ENCODE data around the gene TMEM201. TPM values are rescaled to one million over a fixed set of nuclear protein-coding genes. Genes with fewer than 3 reads are reported as not detected.

The TMEM201 gene
- total and polyA plus RNA-seq, 2 of the 13 experiments (the other 11 are each of a cell fraction or from before 2014, with no cell fraction given): 1.5 to 8.2 TPM

GRCh38 chr1:9569267-9569666 lies 19.4 kb upstream of the TMEM201 start:
- in situ Hi-C loops (cut with HindIII; ENCODE audit: extremely low pct_ligation_motif_present, low pct_unique_long_range_greater_than_20kb): no loop called here
- H3K4me1 ChIP-seq (ENCODE audit: insufficient read depth, low read length): peaks cover 55% of the 10 kb centered on the region
- H3K27ac ChIP-seq (ENCODE audit: extremely low read length, insufficient read depth, low read length): peak overlapping the region; percentile 30
- WGBS (ENCODE audit: low lambda C conversion rate): 100% methylated on average over 1 of the region's 1 CpG
- ChIA-PET POLR2A (interaction anchor here (1.9 kb wide), 1 partner anchor 29 kb away, joined by 9 read pairs; the partner anchor contains the start of gene SLC25A33), CTCF (ENCODE audit: low intra/inter-chr PET ratio, low total read pairs) (no interaction called here)
- ATAC-seq (no peak), FAIRE-seq (no peak), DNase-seq (ENCODE audit: low spot score) (no peak)
- no peaks in the 10 kb centered on the region for H3K9me3 ChIP-seq (ENCODE audit: low read length)
- H3K4me3 ChIP-seq (replicated peaks in 1 of 3; ENCODE audit: insufficient read depth in 1 of 3, low read depth in 2 of 3, low read length in 3 of 3): no peak overlapping the region
- intact Hi-C loops (cut with micrococcal nuclease; ENCODE audit: unreplicated experiment): no loop called here
- BruUV-seq (replicated peaks): TSS peak; percentile 4
- H3K27me3 ChIP-seq (ENCODE audit: control insufficient read depth in 1 of 2, insufficient read depth in 2 of 2, low read length in 2 of 2): no peaks in the 10 kb centered on the region
- H3K4me2 ChIP-seq (ENCODE audit: low read depth, low read length): no peak overlapping the region
- no peak overlapping the region for H2AFZ ChIP-seq (ENCODE audit: low read length)
- 0 out of 2 replicates have a peak, but pooled peaks cover 3% of the 10 kb centered on the region for H4K20me1 ChIP-seq (ENCODE audit: insufficient read depth, low read length)
- peaks cover 17 to 52% of the 10 kb centered on the region in 2 experiments for H3K36me3 ChIP-seq (replicated peaks in 1 of 2; ENCODE audit: control insufficient read depth in 1 of 2, insufficient read depth in 2 of 2, low read length in 2 of 2)
- peaks cover 29% of the 10 kb centered on the region for H3K79me2 ChIP-seq (ENCODE audit: insufficient read depth, low read length)
- H3K9ac ChIP-seq (ENCODE audit: insufficient read depth, low read depth, low read length): no peak overlapping the region
- TF ChIP-seq NFKB2 (CRISPR knock-in tag; IDR thresholded peaks at IDR 0.05; ENCODE audit: borderline replicate concordance) (no peak), THRA (CRISPR knock-in tag; IDR thresholded peaks at IDR 0.05; ENCODE audit: borderline replicate concordance) (no peak), ZFY (CRISPR knock-in tag; IDR thresholded peaks at IDR 0.05) (no peak), ZBTB42 (CRISPR knock-in tag; IDR thresholded peaks at IDR 0.05) (no peak), NR2F1 (CRISPR knock-in tag; IDR thresholded peaks at IDR 0.05) (no peak), SP5 (CRISPR knock-in tag; IDR thresholded peaks at IDR 0.05; ENCODE audit: borderline replicate concordance, low read depth) (no peak), FOXC1 (CRISPR knock-in tag; IDR thresholded peaks at IDR 0.05; ENCODE audit: borderline replicate concordance) (no peak), E2F2 (CRISPR knock-in tag; IDR thresholded peaks at IDR 0.05; ENCODE audit: borderline replicate concordance) (no peak), NFKBIZ (CRISPR knock-in tag; IDR thresholded peaks at IDR 0.05) (no peak), FOXM1 (CRISPR knock-in tag; IDR thresholded peaks at IDR 0.05) (no peak), PRDM4 (CRISPR knock-in tag; IDR thresholded peaks at IDR 0.05; ENCODE audit: borderline replicate concordance) (no peak), ISX (CRISPR knock-in tag; conservative IDR thresholded peaks at IDR 0.05) (no peak), SNRNP70 (IDR thresholded peaks at IDR 0.05; ENCODE audit: low read depth, low read length) (no peak), PHF21A (CRISPR knock-in tag; IDR thresholded peaks at IDR 0.05) (no peak), NCOA2 (CRISPR knock-in tag; IDR thresholded peaks at IDR 0.05) (no peak), DBP (CRISPR knock-in tag; IDR thresholded peaks at IDR 0.05; ENCODE audit: not compliant biosample characterization) (no peak), USF2 (IDR thresholded peaks at IDR 0.05; ENCODE audit: low read depth, low read length) (no peak), USF2 (CRISPR knock-in tag; IDR thresholded peaks at IDR 0.05; ENCODE audit: borderline replicate concordance) (no peak)
